Anterior cingulate cortex (tissue), 58 donors: ENCODE results near the gene PARD3B.
A peak's percentile ranks its signal among the peaks of the same experiment; 100 is the strongest.
"Not testable (repeated sequence)": the region's sequence is repeated elsewhere in the genome, so short reads cannot be mapped to it uniquely, and the experiment has no call there.

Experiments
- DNase-seq, 58 donors: peaks; one replicate each; lab custom pipeline; 2025; lab: John Stamatoyannopoulos, UW

The PARD3B gene

GRCh38 chr2:204541637-204542036, 3.6 kb upstream of the PARD3B start:
- no peak for DNase-seq

GRCh38 chr2:204542982-204543608, 2.2 kb upstream of the PARD3B start:
- DNase-seq, result no peak

DNA sequence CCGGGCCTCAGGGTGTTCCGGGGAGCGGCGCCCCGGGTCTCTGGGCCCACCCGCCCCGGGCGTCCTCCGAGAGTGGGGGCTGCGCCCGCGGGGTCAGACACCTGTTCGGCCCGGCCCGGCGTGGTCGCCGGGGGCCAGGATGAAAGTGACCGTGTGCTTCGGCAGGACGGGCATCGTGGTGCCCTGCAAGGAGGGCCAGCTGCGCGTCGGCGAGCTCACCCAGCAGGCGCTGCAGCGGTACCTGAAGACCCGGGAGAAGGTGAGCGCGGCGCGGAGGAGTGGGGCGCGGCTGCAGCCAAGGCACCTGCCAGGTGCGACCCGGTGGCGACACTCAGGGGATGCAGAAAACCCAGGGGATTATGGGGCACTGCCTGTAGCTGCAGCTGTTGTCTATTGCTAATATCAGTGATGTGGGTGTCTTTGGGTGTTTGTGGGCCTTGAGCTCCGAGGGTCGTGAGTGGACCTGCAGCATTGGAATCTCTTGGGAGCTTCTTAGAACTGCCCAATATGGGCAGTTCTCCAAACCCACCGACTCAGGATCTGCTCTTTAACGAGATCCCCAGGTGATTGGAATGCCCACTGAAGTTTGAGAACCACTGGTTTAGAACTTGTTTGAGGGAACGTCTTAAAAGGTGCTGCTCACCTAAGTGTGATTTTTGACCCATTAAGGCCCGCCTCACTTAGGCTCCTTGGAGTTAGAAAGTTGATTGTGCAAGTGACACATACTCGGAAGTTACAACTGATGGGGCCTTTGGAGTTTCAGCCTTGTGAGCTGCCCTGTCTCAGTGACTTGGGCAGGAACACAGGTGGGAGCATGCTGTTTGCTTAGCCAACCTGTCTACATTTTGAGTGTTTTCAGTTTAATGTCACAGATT, 823 bp downstream of the PARD3B start:
- peak in 1 of 58 donors; percentile 1 for DNase-seq

- no peak for DNase-seq
Measured at GRCh38 chr2:204550751-204551511, 5.7 kb downstream of the PARD3B start.

- DNase-seq, result no peak
Measured at GRCh38 chr2:204551512-204551863, 6.2 kb downstream of the PARD3B start.

DNA sequence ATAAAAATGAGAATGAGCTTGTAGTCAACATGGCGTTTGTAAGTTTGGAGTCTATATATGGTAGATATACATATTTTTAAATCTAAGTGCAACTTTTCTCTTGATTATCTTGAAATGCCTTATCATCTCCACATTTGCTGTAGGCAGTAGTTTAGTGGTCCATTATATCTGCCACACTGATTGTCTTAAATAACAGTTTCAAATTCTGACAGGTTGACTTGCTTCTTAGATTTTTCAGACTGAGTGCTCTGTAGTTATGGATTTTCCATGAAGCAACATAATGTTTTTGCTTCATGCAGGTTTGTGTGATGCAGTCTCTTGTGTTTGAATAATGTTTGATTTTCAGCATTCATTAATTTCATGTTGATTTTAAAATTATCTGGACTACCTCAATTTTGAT, 12.3 kb downstream of the PARD3B start:
- DNase-seq, result no peak

- not testable (repeated sequence) for DNase-seq
Measured at GRCh38 chr2:204559358-204559757, 14.1 kb downstream of the PARD3B start.

DNA sequence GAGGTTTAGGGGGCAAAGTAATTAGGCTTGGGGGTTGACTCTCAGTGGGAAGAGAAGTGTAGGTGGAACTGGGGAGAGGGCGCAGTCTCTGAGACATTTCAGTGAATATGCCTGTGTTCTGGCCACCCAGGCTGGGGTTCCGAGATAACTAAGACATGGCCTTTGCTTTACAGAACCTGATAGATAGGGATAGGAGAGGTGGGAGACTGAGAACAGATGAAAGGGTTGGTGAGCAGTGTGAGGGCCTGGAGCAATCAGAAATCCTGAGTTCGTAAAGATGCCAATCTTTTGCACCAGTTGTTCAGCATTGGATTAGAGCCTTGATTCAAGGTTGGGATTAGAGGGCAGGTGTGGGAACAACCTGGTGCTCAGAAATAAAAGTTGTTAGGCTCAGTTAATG, 15.6 kb downstream of the PARD3B start:
- no peak for DNase-seq

DNA sequence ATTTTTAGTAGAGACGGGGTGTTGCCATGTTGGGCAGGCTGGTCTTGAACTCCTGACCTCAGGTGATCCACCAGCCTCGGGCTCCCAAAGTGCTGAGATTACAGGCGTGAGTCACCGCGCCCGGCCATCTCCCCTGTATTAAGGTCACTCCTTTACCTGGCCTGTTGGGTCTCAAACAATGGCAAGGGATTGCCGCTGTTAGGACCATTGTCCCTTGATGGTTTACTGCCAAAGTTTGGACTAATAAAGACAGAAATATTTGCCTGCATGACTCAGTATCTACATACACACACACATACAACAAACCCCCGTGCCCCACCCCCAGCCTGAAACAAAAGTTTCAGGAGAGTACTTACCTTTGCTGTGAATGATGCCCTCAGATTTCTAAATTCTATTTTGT, 16.5 kb downstream of the PARD3B start:
- no peak for DNase-seq

- DNase-seq, result no peak
Measured at GRCh38 chr2:204566439-204566838, 21.2 kb downstream of the PARD3B start.

DNA sequence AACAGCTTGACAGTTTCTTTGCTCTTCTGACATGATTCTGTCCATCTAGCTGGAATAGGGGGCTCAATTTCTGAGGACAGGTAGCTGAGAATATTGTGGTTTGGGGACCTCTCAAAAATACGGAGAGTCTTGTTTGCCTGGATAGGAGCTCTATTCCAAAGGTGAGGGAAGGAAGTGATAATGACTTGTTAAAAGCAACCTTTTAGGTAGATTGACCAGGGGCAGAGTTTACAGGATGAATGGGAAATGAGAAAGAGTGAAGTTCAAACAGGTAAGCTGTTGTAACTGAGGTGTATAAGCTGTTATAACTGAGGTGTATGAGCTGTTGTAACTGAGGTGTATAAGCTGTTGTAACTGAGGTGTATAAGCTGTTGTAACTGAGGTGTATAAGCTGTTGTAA, 25.1 kb downstream of the PARD3B start:
- no peak for DNase-seq

DNA sequence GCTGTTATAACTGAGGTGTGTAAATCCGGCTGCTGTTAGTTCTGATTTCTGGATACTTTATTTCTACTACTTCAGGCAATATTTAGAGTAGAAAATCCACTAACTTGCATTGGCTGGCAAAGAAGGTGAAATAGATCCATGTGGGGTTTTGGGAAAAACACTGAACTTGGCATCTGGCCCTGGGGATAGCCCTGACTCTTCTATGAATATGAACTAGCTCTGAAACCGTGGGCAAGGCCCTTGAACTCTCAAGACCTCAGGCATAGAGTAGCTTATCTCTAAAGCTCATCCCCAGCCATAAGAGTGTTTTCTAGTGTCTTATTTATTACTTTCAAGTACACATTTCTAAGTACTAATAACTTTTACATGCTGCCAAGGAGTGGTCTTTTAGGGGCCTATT, 25.8 kb downstream of the PARD3B start:
- no peak for DNase-seq

DNA sequence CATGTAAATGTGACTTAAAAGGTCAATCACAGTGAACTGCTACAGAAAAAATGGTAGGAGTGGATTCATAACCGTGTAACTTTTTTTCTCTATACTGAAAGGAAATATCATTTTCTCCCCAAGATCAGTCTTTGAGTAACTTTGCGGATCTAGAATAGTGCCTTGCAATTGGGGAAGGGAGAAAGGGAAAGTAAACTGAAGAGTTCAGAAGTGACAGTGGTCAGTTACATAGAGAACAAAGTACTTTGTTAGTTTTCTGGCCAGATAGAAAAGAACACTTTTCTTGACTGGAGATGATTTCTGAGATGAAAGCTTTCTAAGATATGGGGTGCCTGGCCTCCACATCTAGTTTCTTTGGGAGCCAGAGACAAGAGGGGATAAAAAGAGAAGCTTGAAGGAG, 26.6 kb downstream of the PARD3B start:
- no peak for DNase-seq

DNA sequence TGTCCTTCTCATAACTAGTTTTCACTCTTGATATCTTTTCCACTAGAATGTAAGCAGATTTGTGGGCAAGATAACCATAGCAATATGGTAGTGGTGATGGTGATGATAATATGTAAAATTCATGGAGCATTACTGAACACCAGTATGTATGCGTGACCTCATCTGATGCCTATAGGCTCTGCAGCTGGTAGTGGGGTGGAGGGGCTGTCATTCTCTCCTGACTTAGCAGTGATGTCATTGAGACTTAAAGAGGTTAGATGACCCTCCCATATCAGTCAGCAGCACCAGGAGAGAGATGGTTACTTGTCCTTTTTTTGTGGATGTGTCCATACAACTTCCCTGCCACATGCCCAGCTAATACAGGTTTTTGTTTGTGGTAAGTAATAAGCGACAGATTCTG, 27.9 kb downstream of the PARD3B start:
- no peak for DNase-seq

GRCh38 chr2:204574486-204574885, 29.2 kb downstream of the PARD3B start:
- no peak for DNase-seq

DNA sequence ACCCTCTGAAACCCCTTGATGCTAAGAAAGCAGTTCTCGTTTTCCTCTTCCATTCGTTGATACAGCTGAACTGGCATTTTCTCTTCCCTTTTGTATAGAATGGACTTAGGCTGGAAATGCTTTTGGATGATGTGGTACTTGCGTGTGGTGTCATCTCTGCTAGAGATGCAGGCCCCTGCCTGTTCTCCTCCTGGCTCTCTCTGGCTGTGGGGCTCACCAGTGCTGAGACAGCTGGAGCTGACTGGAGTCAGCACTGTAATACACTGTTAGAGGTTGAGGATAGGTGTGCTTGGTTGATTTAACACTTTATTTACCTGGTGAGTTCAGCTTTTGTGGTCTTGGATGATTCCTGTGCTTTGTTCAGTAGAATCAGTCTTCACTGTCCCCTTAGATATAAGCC, 30.2 kb downstream of the PARD3B start:
- no peak for DNase-seq

GRCh38 chr2:204576362-204576979, 31.2 kb downstream of the PARD3B start:
- peak in 1 of 58 donors; percentile 0 for DNase-seq

- DNase-seq, result peak in 13 of 58 donors; percentile 0 to 19 (median 4)
Measured at GRCh38 chr2:204578928-204579598, 33.8 kb downstream of the PARD3B start.

GRCh38 chr2:204581946-204582345, 36.7 kb downstream of the PARD3B start:
- no peak for DNase-seq

- DNase-seq, result peak in 29 of 58 donors; percentile 1 to 56 (median 16)
Measured at GRCh38 chr2:204583773-204584172, 38.5 kb downstream of the PARD3B start.
